Brain pericyte (primary cell): ENCODE results near the gene COMMD1.
"Not testable (repeated sequence)": the region's sequence is repeated elsewhere in the genome, so short reads cannot be mapped to it uniquely, and the experiment has no call there.

Source experiments
- DNase-seq: peaks from one replicate; pipeline ENCODE4 v3.0.0-alpha.2; 2012; ENCODE audit warnings: low read depth, low spot score

The COMMD1 gene

GRCh38 chr2:61924895-61925663, 19.6 kb downstream of the COMMD1 start:
- no peak for DNase-seq

GRCh38 chr2:61926531-61927477, 21.3 kb downstream of the COMMD1 start:
- DNase-seq: no peak

GRCh38 chr2:61928826-61929461, 23.5 kb downstream of the COMMD1 start:
- DNase-seq: no peak

- no peak for DNase-seq
These were observed 31.6 kb downstream of the COMMD1 start for GRCh38 chr2:61937098-61937497.

- DNase-seq: no peak
These were observed 32.4 kb downstream of the COMMD1 start for GRCh38 chr2:61937886-61938285.

GRCh38 chr2:61938511-61938910, 33.0 kb downstream of the COMMD1 start:
- DNase-seq: no peak

GRCh38 chr2:61943251-61943650, 37.8 kb downstream of the COMMD1 start:
- DNase-seq: no peak

GRCh38 chr2:61946666-61947065, 41.2 kb downstream of the COMMD1 start:
- DNase-seq: no peak

- no peak for DNase-seq
These were observed 43.4 kb downstream of the COMMD1 start for GRCh38 chr2:61948661-61949457.

GRCh38 chr2:61949458-61949713, 43.9 kb downstream of the COMMD1 start:
- DNase-seq: no peak

- DNase-seq: no peak
These were observed 44.5 kb downstream of the COMMD1 start for GRCh38 chr2:61949714-61950560.

- DNase-seq: no peak
These were observed 45.3 kb downstream of the COMMD1 start for GRCh38 chr2:61950571-61951315.

- DNase-seq: no peak
These were observed 46.4 kb downstream of the COMMD1 start for GRCh38 chr2:61951881-61952280.

- DNase-seq: no peak
These were observed 46.8 kb downstream of the COMMD1 start for GRCh38 chr2:61952288-61952687.

- not testable (repeated sequence) for DNase-seq
These were observed 49.4 kb downstream of the COMMD1 start for GRCh38 chr2:61954856-61955255.

GRCh38 chr2:61959381-61960293, 54.2 kb downstream of the COMMD1 start:
- no peak for DNase-seq

GRCh38 chr2:61961231-61961901, 55.9 kb downstream of the COMMD1 start:
- no peak for DNase-seq
